ENCODE data around the gene RASGEF1C. TPM values are rescaled to one million over a fixed set of nuclear protein-coding genes. Genes with fewer than 3 reads are reported as not detected.
"Not testable (repeated sequence)": the region's sequence is repeated elsewhere in the genome, so short reads cannot be mapped to it uniquely, and the experiment has no call there.

The RASGEF1C gene
- total and polyA plus RNA-seq, 4 donors: 0.09 to 0.10 TPM; not detected in 2

DNA sequence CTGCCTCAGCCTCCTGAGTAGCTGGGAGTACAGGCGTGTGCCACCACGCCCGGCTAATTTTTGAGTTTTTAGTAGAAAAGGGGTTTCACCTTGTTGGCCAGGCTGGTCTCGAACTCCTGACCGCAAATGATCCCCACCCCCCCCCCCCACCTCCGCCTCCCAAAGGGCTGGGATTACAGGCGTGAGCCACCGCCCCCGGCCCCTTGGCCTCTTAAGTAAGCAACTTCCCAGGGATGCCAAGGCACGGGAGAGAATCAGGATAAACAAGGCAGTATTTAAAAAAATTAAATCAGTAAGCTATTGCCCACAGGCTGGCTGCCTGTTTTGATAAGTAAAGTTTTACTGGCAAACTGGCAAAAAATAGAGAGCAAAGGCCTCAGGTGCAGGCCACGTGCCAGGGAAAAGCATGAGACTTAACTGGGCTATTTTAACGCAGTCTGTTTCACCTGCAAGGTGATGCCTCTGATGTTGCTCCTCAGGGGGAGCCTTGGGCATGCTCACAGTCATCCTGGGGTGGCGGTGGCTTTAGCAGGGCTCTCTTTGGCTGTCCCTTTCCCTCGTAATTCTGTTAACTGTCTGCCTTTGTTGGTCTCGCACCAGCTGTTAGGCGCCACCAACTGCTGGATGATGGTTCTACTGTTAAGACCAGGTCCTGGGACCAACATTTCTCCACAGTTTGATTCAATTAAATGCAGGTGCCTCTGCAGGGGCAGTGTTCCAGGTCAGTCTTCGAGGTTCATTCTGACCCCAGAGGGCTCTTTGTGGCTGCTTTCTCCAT is 118.1 kb downstream of the RASGEF1C start:
- peaks cover 0 to 15% (median 11%) of the 10 kb centered on the region in 4 donors for H3K4me1 ChIP-seq (ENCODE audit: control insufficient read depth in 4 of 4, insufficient read depth in 4 of 4, low read length in 3 of 4)
- DNase-seq (ENCODE audit: low spot score): no peak
- TF ChIP-seq RXRA (IDR thresholded peaks at IDR 0.05): peak in 1 of 2 donors; percentile 79
- peak; percentile 66 for TF ChIP-seq MAX (IDR thresholded peaks at IDR 0.05)
- TF ChIP-seq SP1 (IDR thresholded peaks at IDR 0.05): peak; percentile 46
- TF ChIP-seq RAD21 (IDR thresholded peaks at IDR 0.05): peak; percentile 80 to 84
- TF ChIP-seq, protein P1, sequence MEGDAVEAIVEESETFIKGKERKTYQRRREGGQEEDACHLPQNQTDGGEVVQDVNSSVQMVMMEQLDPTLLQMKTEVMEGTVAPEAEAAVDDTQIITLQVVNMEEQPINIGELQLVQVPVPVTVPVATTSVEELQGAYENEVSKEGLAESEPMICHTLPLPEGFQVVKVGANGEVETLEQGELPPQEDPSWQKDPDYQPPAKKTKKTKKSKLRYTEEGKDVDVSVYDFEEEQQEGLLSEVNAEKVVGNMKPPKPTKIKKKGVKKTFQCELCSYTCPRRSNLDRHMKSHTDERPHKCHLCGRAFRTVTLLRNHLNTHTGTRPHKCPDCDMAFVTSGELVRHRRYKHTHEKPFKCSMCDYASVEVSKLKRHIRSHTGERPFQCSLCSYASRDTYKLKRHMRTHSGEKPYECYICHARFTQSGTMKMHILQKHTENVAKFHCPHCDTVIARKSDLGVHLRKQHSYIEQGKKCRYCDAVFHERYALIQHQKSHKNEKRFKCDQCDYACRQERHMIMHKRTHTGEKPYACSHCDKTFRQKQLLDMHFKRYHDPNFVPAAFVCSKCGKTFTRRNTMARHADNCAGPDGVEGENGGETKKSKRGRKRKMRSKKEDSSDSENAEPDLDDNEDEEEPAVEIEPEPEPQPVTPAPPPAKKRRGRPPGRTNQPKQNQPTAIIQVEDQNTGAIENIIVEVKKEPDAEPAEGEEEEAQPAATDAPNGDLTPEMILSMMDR (IDR thresholded peaks at IDR 0.05; ENCODE audit: low read depth, low read length, missing input control): peak; percentile 50
- TF ChIP-seq HNF4A (conservative IDR thresholded peaks at IDR 0.05): peak in 1 of 2 donors; percentile 67
- TF ChIP-seq JUND (IDR thresholded peaks at IDR 0.05): peak in 1 of 2 donors; percentile 21
- no peak for TF ChIP-seq NR2F2 (IDR thresholded peaks at IDR 0.05)
- peak; percentile 59 for TF ChIP-seq FOXA1 (IDR thresholded peaks at IDR 0.05)
- TF ChIP-seq, protein P2, sequence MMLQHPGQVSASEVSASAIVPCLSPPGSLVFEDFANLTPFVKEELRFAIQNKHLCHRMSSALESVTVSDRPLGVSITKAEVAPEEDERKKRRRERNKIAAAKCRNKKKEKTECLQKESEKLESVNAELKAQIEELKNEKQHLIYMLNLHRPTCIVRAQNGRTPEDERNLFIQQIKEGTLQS (IDR thresholded peaks at IDR 0.05): no peak
- peak; percentile 38 for TF ChIP-seq FOXA2 (IDR thresholded peaks at IDR 0.05)
- H3K4me3 ChIP-seq (ENCODE audit: low read depth in 1 of 3, low read length in 3 of 3): peak overlapping the region in 2 of 3 donors; percentile 54
- no peaks in the 10 kb centered on the region for H3K9me3 ChIP-seq (ENCODE audit: control insufficient read depth in 4 of 4, low read length in 3 of 4)
- peak overlapping the region; percentile 52 to 72 for H3K27ac ChIP-seq (ENCODE audit: low read depth in 1 of 2, low read length in 2 of 2)
- no peaks in the 10 kb centered on the region for H3K27me3 ChIP-seq (ENCODE audit: control insufficient read depth in 4 of 4, insufficient read depth in 4 of 4, low read length in 3 of 4)
- 14% methylated on average over 17 of the region's 17 CpGs for WGBS
- H3K36me3 ChIP-seq (ENCODE audit: control insufficient read depth in 4 of 4, insufficient read depth in 3 of 4, low read depth in 1 of 4, low read length in 3 of 4): no peaks in the 10 kb centered on the region
- peak overlapping the region in 1 of 2 donors; percentile 3 for H3K9ac ChIP-seq (ENCODE audit: low read depth in 1 of 2, low read length in 2 of 2)

DNA sequence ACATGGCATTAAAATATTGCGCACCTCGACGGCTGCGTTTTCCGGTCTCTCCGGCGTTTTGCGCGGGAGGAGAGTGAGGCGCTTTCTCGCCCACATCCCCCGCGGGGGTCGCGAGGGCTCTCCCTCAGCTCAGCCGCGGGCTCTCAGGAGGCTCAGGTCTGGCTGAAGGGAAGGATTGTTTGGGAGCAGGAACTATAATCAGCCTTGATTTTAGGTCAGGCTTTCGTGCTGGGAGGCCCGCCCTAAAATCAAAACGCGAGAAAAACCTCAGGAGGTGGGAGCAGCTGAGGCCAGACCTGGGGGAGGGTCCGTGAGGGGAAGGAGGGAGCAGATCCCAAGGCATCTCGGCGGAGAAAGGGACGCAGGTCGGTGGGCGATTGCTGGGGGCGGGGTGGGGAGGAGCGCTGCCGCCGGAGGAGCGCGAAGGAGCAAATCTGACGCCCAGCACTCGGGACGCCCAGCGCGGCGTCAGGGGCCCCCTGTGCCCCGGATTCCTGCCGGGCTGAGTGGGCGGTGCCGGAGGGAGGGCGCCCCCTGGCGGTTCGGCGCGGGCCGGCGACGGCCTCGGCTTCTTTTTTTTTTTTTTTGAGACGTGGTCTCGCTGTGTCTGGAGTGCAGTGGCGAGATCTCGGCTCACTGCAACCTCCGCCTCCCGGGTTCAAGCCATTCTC is 118.8 kb downstream of the RASGEF1C start:
- WGBS: 10% methylated on average over 58 of the region's 58 CpGs
- DNase-seq (ENCODE audit: low spot score): peak; percentile 78
- Histone ChIP-seq H3K9me3 (ENCODE audit: control insufficient read depth in 4 of 4, low read length in 3 of 4) (no peaks in the 10 kb centered on the region), H3K27me3 (ENCODE audit: control insufficient read depth in 4 of 4, insufficient read depth in 4 of 4, low read length in 3 of 4) (no peaks in the 10 kb centered on the region), H3K4me1 (ENCODE audit: control insufficient read depth in 4 of 4, insufficient read depth in 4 of 4, low read length in 3 of 4) (peaks cover 0 to 15% (median 11%) of the 10 kb centered on the region in 4 donors), H3K9ac (ENCODE audit: low read depth in 1 of 2, low read length in 2 of 2) (no peak overlapping the region), H3K4me3 (ENCODE audit: low read depth in 1 of 3, low read length in 3 of 3) (peak overlapping the region; percentile 49 to 54 (median 54)), H3K36me3 (ENCODE audit: control insufficient read depth in 4 of 4, insufficient read depth in 3 of 4, low read depth in 1 of 4, low read length in 3 of 4) (no peaks in the 10 kb centered on the region), H3K27ac (ENCODE audit: low read depth in 1 of 2, low read length in 2 of 2) (peak overlapping the region; percentile 1 to 72)
- TF ChIP-seq, protein P1 (IDR thresholded peaks at IDR 0.05; ENCODE audit: low read depth, low read length, missing input control): peak; percentile 78
- no peak for TF ChIP-seq SP1 (IDR thresholded peaks at IDR 0.05)
- TF ChIP-seq, protein P2 (IDR thresholded peaks at IDR 0.05): no peak
- peak; percentile 60 to 74 for TF ChIP-seq RAD21 (IDR thresholded peaks at IDR 0.05)
- no peak for TF ChIP-seq RXRA (IDR thresholded peaks at IDR 0.05)
- no peak for TF ChIP-seq JUND (IDR thresholded peaks at IDR 0.05)
- TF ChIP-seq GABPA (IDR thresholded peaks at IDR 0.05 in 1 of 2, conservative IDR thresholded peaks at IDR 0.05 in 1 of 2): no peak
- no peak for TF ChIP-seq HNF4A (conservative IDR thresholded peaks at IDR 0.05)
- TF ChIP-seq, protein P3, sequence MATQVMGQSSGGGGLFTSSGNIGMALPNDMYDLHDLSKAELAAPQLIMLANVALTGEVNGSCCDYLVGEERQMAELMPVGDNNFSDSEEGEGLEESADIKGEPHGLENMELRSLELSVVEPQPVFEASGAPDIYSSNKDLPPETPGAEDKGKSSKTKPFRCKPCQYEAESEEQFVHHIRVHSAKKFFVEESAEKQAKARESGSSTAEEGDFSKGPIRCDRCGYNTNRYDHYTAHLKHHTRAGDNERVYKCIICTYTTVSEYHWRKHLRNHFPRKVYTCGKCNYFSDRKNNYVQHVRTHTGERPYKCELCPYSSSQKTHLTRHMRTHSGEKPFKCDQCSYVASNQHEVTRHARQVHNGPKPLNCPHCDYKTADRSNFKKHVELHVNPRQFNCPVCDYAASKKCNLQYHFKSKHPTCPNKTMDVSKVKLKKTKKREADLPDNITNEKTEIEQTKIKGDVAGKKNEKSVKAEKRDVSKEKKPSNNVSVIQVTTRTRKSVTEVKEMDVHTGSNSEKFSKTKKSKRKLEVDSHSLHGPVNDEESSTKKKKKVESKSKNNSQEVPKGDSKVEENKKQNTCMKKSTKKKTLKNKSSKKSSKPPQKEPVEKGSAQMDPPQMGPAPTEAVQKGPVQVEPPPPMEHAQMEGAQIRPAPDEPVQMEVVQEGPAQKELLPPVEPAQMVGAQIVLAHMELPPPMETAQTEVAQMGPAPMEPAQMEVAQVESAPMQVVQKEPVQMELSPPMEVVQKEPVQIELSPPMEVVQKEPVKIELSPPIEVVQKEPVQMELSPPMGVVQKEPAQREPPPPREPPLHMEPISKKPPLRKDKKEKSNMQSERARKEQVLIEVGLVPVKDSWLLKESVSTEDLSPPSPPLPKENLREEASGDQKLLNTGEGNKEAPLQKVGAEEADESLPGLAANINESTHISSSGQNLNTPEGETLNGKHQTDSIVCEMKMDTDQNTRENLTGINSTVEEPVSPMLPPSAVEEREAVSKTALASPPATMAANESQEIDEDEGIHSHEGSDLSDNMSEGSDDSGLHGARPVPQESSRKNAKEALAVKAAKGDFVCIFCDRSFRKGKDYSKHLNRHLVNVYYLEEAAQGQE (IDR thresholded peaks at IDR 0.05): no peak

DNA sequence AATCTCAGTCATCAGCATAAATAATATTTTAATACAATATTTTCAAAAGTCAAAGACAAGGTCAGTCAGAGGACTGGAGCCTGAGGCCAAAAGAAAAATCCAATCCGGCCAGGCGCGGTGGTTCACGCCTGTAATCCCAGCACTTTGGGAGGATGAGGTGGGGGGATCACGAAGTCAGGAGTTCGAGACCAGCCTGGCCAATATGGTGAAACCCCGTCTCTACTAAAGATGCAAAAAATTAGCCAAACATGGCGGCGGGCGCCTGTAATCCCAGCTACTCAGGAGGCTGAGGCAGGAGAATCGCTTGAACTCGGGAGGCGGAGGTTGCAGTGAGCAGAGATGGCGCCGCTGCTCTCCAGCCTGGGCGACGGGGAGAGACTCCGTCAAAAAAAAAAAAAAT is 119.4 kb downstream of the RASGEF1C start:
- H3K36me3 ChIP-seq (ENCODE audit: control insufficient read depth in 4 of 4, insufficient read depth in 3 of 4, low read depth in 1 of 4, low read length in 3 of 4); H3K9me3 ChIP-seq (ENCODE audit: control insufficient read depth in 4 of 4, low read length in 3 of 4); H3K4me3 ChIP-seq (ENCODE audit: low read depth in 1 of 3, low read length in 3 of 3); H3K9ac ChIP-seq (ENCODE audit: low read depth in 1 of 2, low read length in 2 of 2); H3K27me3 ChIP-seq (ENCODE audit: control insufficient read depth in 4 of 4, insufficient read depth in 4 of 4, low read length in 3 of 4); DNase-seq (ENCODE audit: low spot score); H3K27ac ChIP-seq (ENCODE audit: low read depth in 1 of 2, low read length in 2 of 2): not testable (repeated sequence)
- H3K4me1 ChIP-seq (ENCODE audit: control insufficient read depth in 4 of 4, insufficient read depth in 4 of 4, low read length in 3 of 4): peaks cover 0 to 15% (median 11%) of the 10 kb centered on the region in 4 donors
- WGBS: 89% methylated on average over 18 of the region's 18 CpGs

Data from liver (tissue), 9 donors.